Neural cell (in vitro differentiated cells): ENCODE results near the gene CRIP1. TPM values are rescaled to one million over a fixed set of nuclear protein-coding genes. Genes with fewer than 3 reads are reported as not detected.

Experiments
- H2AFZ ChIP-seq: fragments of 200-600, 300-800 bp; sonication (generic), shearing (Covaris generic); 2 replicates; pipeline ENCODE4 v1.6.0; 2014; ENCODE audit warnings: low read depth, mild to moderate bottlenecking, antibody characterized with exemption, low read length, moderate library complexity
- H3F3A ChIP-seq: fragments of 200-600 bp; shearing (Covaris generic); 2 replicates; pipeline ENCODE4 v1.6.1; 2016; ENCODE audit warnings: mild to moderate bottlenecking, moderate library complexity, mixed read lengths, antibody characterized with exemption, low read length; ENCODE audit not compliant: insufficient read depth, poor library complexity, severe bottlenecking
- H3K27ac ChIP-seq: fragments of 200-600, 300-800 bp; sonication (generic), shearing (Covaris generic); 2 replicates; pipeline ENCODE4 v1.5.1; 2014; ENCODE audit warnings: mild to moderate bottlenecking, low read length, moderate library complexity
- H3K27me3 ChIP-seq: fragments of 300-800, 200-600 bp; sonication (generic), shearing (Covaris generic); 2 replicates; pipeline ENCODE4 v1.6.0; 2014; ENCODE audit warnings: mild to moderate bottlenecking, low read depth, low read length, moderate library complexity; ENCODE audit not compliant: insufficient read depth
- H3K36me3 ChIP-seq: fragments of 300-800, 200-600 bp; sonication (generic), shearing (Covaris generic); 2 replicates; pipeline ENCODE4 v1.5.1; 2014; ENCODE audit warnings: mild to moderate bottlenecking, antibody characterized with exemption, low read length, moderate library complexity; ENCODE audit not compliant: insufficient read depth
- H3K4me2 ChIP-seq: fragments of 300-800, 200-600 bp; sonication (generic), shearing (Covaris generic); 2 replicates; pipeline ENCODE4 v1.6.0; 2014; ENCODE audit warnings: mild to moderate bottlenecking, low read length
- H3K4me3 ChIP-seq: fragments of 300-800, 200-600 bp; sonication (generic), shearing (Covaris generic); 2 replicates; pipeline ENCODE4 v1.5.1; 2014; ENCODE audit warnings: mild to moderate bottlenecking, low read length, moderate library complexity
- H3K79me2 ChIP-seq: fragments of 200-600 bp; shearing (Covaris generic); replicated peaks from 2 replicates; pipeline ENCODE4 v1.6.0; 2014; ENCODE audit warnings: mild to moderate bottlenecking, low read length, moderate library complexity; ENCODE audit not compliant: insufficient read depth
- H3K9ac ChIP-seq: fragments of 300-800, 200-600 bp; sonication (generic), shearing (Covaris generic); 2 replicates; pipeline ENCODE4 v1.6.1; 2016; ENCODE audit warnings: mild to moderate bottlenecking, low read length, mixed read lengths
- H3K9me2 ChIP-seq: fragments of 200-600 bp; shearing (Covaris generic); 2 replicates; pipeline ENCODE4 v1.6.1; 2016; ENCODE audit warnings: mild to moderate bottlenecking, low read length, mixed read lengths; ENCODE audit not compliant: insufficient read depth
- H3K9me3 ChIP-seq: fragments of 200-600, 300-800 bp; sonication (generic), shearing (Covaris generic); 2 replicates; pipeline ENCODE4 v1.6.1; 2016; ENCODE audit warnings: mild to moderate bottlenecking, mixed run types, low read length, moderate library complexity, mixed read lengths
- H4K20me1 ChIP-seq: fragments of 200-600 bp; shearing (Covaris generic); 2 replicates; pipeline ENCODE4 v1.6.1; 2016; ENCODE audit warnings: mild to moderate bottlenecking, mixed run types; ENCODE audit not compliant: insufficient read depth
- CTCF ChIP-seq: fragments of 450-650 bp; IDR thresholded peaks from 2 replicates; pipeline ENCODE4 v1.5.1; 2014; ENCODE audit warnings: antibody characterized with exemption, mild to moderate bottlenecking, moderate library complexity; ENCODE audit not compliant: poor library complexity, severe bottlenecking
- EP300 ChIP-seq: fragments of 450-650 bp; conservative IDR thresholded peaks from 2 replicates; pipeline ENCODE4 v1.6.1; 2014; ENCODE audit warnings: antibody characterized with exemption, mild to moderate bottlenecking, moderate library complexity; ENCODE audit not compliant: poor library complexity, severe bottlenecking
- EZH2 ChIP-seq: fragments of 200-600, 300-800 bp; shearing (Covaris generic), sonication (generic); IDR thresholded peaks from 2 replicates; pipeline ENCODE4 v1.6.1; 2014; ENCODE audit warnings: antibody characterized with exemption, low read length, borderline replicate concordance, mild to moderate bottlenecking; ENCODE audit not compliant: insufficient read depth, poor library complexity, severe bottlenecking
- MXI1 ChIP-seq: fragments of 450-650 bp; conservative IDR thresholded peaks from 2 replicates; pipeline ENCODE4 v1.6.1; 2014; ENCODE audit warnings: antibody characterized with exemption, mild to moderate bottlenecking; ENCODE audit not compliant: poor library complexity, severe bottlenecking
- POLR2AphosphoS5 ChIP-seq: IDR thresholded peaks from 2 replicates; pipeline ENCODE4 v1.6.1; 2012
- RAD21 ChIP-seq: fragments of 450-650 bp; conservative IDR thresholded peaks from 2 replicates; pipeline ENCODE4 v1.6.1; 2014; ENCODE audit warnings: antibody characterized with exemption, mild to moderate bottlenecking, moderate library complexity
- REST ChIP-seq: IDR thresholded peaks from 2 replicates; pipeline ENCODE4 v1.6.1; 2012; ENCODE audit warnings: borderline replicate concordance
- SMC3 ChIP-seq: fragments of 450-650 bp; conservative IDR thresholded peaks from 2 replicates; pipeline ENCODE4 v1.6.1; 2014; ENCODE audit warnings: antibody characterized with exemption, mild to moderate bottlenecking, moderate library complexity; ENCODE audit not compliant: poor library complexity
- TAF1 ChIP-seq: IDR thresholded peaks from 2 replicates; pipeline ENCODE4 v1.6.1; 2012; ENCODE audit warnings: low read depth
- polyA plus RNA-seq: library from polyadenylated mRNA; depleted of rRNA; stranded (reverse); fragments of >200 nt; gene quantifications from 2 replicates; pipeline ENCODE4 v1.2.3, GENCODE V29; 2014

Gene CRIP1
- polyA plus RNA-seq, 1 donor from 2014 or later, result 0.58 TPM

DNA sequence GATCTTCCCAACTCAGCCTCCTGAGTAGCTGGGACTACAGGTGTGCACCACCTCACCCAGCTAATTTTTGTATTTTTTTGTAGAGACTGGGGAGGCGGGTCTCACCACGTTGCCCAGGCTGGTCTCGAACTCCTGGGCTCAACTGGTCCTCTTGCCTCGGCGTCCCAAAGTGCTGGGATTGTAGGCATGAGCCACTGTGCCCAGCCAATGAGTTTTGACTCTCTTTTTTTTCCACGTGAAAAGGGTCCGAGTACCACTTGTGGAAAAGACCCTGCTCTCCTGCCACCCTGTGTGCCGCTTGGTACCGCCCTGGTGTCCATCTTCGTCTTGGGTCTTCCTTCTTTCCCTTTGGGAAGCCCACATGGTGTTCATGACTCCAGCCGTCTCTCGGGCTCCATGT, 21.9 kb downstream of the CRIP1 start:
- no peak for TF ChIP-seq EP300
- TF ChIP-seq POLR2AphosphoS5, result no peak
- TF ChIP-seq TAF1, result no peak
- TF ChIP-seq REST, result no peak
- TF ChIP-seq EZH2, result no peak
- no peak for TF ChIP-seq MXI1
- TF ChIP-seq CTCF, result no peak
- TF ChIP-seq SMC3, result no peak
- no peak for TF ChIP-seq RAD21
- Histone ChIP-seq H3K9me2 (no peaks in the 10 kb centered on the region), H3K9ac (no peak overlapping the region), H4K20me1 (no peaks in the 10 kb centered on the region), H3K27me3 (no peaks in the 10 kb centered on the region), H3K79me2 (no peaks in the 10 kb centered on the region), H3K4me2 (no peak overlapping the region), H3F3A (no peaks in the 10 kb centered on the region), H3K9me3 (no peaks in the 10 kb centered on the region), H3K27ac (no peak overlapping the region), H3K4me3 (no peak overlapping the region), H3K36me3 (no peaks in the 10 kb centered on the region), H2AFZ (no peak overlapping the region)

- Histone ChIP-seq H3K4me3 (no peak overlapping the region), H3K9me3 (no peaks in the 10 kb centered on the region), H3K36me3 (no peaks in the 10 kb centered on the region), H3F3A (no peaks in the 10 kb centered on the region), H3K27ac (no peak overlapping the region), H4K20me1 (no peaks in the 10 kb centered on the region), H2AFZ (no peak overlapping the region), H3K4me2 (no peak overlapping the region), H3K9ac (no peak overlapping the region), H3K27me3 (no peaks in the 10 kb centered on the region), H3K9me2 (no peaks in the 10 kb centered on the region), H3K79me2 (no peaks in the 10 kb centered on the region)
- TF ChIP-seq MXI1, result no peak
- no peak for TF ChIP-seq REST
- no peak for TF ChIP-seq EZH2
- TF ChIP-seq POLR2AphosphoS5, result no peak
- TF ChIP-seq TAF1, result no peak
- TF ChIP-seq CTCF, result no peak
- no peak for TF ChIP-seq SMC3
- no peak for TF ChIP-seq RAD21
- no peak for TF ChIP-seq EP300
Measured at GRCh38 chr14:105517096-105517495, 30.4 kb downstream of the CRIP1 start.
